Activated CD4-positive, alpha-beta T cell treated with anti-CD3 and anti-CD28 coated beads, Interleukin-2, amount 10 ng/mL, durations not matched to agents 24 days and 14 days (primary cell): ENCODE results near the gene FJX1. TPM values are rescaled to one million over a fixed set of nuclear protein-coding genes. Genes with fewer than 3 reads are reported as not detected.

Experiments
- DNase-seq: peaks from one replicate; pipeline ENCODE4 v3.0.0; 2022
- H3K27ac Mint-ChIP-seq: one replicate; pipeline ENCODE4 v1.8.0; 2022; ENCODE audit warnings: mild to moderate bottlenecking, mixed read lengths
- H3K27me3 Mint-ChIP-seq: one replicate; pipeline ENCODE4 v1.8.0; 2022; ENCODE audit warnings: mixed read lengths
- H3K36me3 Mint-ChIP-seq: one replicate; pipeline ENCODE4 v1.8.0; 2022; ENCODE audit warnings: low read depth, mild to moderate bottlenecking, mixed read lengths
- H3K4me1 Mint-ChIP-seq: one replicate; pipeline ENCODE4 v1.8.0; 2021; ENCODE audit warnings: mixed read lengths
- H3K4me3 Mint-ChIP-seq: one replicate; pipeline ENCODE4 v1.8.0; 2022; ENCODE audit warnings: mild to moderate bottlenecking, moderate library complexity, mixed read lengths
- H3K9me3 Mint-ChIP-seq: one replicate; pipeline ENCODE4 v1.8.0; 2021; ENCODE audit warnings: mixed read lengths
- intact Hi-C: fragments of 100-400 bp; cut with micrococcal nuclease; formaldehyde crosslinking; loops from one replicate; pipeline ENCODE4 v1.15.1; 2023
- total RNA-seq: library from RNA; stranded (reverse); gene quantifications from 2 replicates; pipeline ENCODE4 v1.2.3, GENCODE V29; 2022

FJX1 gene, protein sequence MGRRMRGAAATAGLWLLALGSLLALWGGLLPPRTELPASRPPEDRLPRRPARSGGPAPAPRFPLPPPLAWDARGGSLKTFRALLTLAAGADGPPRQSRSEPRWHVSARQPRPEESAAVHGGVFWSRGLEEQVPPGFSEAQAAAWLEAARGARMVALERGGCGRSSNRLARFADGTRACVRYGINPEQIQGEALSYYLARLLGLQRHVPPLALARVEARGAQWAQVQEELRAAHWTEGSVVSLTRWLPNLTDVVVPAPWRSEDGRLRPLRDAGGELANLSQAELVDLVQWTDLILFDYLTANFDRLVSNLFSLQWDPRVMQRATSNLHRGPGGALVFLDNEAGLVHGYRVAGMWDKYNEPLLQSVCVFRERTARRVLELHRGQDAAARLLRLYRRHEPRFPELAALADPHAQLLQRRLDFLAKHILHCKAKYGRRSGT
- total RNA-seq: 0.26 and 0.30 TPM in 2 replicates

DNA sequence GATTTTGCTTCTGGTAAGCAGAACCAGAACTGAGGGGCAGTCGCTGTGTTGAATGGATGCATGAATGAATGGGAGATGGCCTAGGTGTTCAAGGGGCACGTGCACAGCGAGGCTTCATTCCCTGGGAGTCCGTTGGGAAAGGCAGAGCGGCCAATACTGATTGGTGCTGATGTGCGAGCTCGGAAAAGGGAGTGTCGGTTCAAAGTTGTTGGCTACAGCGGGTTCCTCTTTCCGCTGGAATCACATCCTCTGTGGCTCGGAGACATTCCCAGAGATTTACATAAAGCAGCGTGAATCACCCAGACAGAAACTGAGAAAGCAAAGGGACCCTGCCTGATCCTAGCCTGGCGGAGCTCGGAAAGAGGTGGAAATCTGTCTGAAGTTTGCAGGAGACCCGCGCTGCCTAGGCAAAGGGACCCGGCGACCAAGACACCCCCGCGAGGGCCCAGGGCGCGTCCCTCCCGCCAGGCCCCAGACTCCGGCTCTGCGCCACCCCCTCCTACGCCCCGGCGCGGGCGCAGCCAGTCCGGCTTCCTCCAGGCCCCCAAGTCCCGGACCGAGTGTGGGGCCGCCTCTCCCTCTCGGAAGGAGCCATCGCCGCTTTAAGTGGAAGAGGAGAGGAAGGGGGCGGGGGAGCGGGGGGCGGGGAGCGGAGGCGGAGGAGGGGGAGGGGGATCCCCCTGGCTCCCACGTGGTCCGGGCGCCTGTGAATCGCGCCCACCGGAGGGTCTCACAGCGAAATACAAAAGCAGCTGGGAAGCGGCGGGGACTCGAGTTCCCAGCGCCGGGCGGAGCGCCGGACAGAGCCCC lies at the start of gene FJX1:
Gene FJX1 (plus strand): TSS at position 774 of the 810 bp plus-strand sequence. CDS start 177 bp downstream, outside the sequence.
- DNase-seq: peak; percentile 65
- peaks cover 1% of the 10 kb centered on the region for H3K36me3 Mint-ChIP-seq
- H3K4me3 Mint-ChIP-seq: peak within 1 kb of the TSS; percentile 73
- intact Hi-C loops: loop anchor here (2.0 to 5.0 kb wide), 5 partner anchors 45 to 874 kb away; partner anchors contain the start of genes LDLRAD3 and TRIM44
- H3K27ac Mint-ChIP-seq: peak within 1 kb of the TSS; percentile 71
- peaks cover 52% of the 10 kb centered on the region for H3K27me3 Mint-ChIP-seq
- peaks cover 5% of the 10 kb centered on the region for H3K4me1 Mint-ChIP-seq
- H3K9me3 Mint-ChIP-seq: no peaks in the 10 kb centered on the region

DNA sequence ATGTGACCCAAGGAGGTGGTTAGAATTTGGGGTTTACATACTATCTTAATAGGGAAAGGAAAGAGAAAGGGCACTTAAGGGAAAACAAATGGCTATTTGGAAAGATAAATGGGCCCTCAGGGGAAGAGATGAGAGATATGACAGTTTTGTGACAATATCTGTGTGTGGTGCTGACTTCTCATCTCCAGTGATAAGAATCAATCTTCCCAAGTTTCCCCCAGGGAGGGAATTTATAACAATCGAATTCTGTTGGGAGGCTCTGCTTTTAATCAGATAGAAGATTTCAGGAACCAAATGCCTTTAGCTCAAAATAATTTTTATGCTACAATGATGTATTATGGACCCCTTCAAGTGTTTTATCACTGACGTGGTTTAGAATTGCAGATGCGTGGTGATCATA lies 46.6 kb upstream of the FJX1 start:
- Mint-ChIP-seq H3K27me3 (peaks cover 7% of the 10 kb centered on the region), H3K4me3 (no peak overlapping the region), H3K4me1 (no peaks in the 10 kb centered on the region), H3K9me3 (peaks cover 3% of the 10 kb centered on the region), H3K27ac (no peak overlapping the region), H3K36me3 (no peaks in the 10 kb centered on the region)
- intact Hi-C loops: no loop called here
- no peak for DNase-seq

DNA sequence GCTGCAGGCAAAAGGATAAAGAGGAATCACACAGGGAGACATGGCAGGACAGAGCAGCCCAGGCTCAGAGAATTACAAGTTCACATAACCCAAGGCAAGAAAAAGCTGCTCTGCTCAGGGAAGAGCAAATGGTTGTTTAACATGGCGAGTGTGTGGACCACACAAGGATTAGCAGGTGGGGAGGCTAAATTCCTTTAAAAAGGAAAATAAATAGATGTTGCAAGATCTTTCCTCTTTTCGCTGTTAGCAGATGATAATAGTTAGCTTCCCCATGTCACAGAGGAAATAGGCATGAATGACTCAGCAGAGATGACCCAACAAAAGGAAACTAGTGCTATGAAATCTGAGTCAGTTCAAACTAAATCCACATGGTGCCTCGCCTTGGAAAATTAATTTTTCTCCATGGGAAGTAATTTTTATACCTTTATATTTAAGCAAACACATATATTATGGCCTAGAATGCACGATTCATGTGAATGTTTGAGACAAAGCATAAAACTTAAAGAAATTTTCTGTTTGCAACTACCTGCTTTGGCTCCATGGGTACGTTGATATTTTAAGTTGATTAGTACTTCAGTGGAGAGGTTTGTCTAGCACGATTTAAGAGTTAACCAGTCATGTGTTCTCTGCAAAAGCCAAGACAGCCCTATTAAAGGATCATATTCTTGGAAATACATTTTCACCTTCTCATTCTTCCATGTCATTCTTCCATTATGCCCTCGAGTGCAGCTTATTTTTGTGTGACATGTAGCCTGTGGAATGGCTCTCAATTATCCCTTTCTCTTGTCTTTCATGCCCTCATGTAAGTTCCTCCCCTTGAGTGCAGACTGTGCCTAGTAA lies 38.5 kb upstream of the FJX1 start:
- intact Hi-C loops: no loop called here
- Mint-ChIP-seq H3K9me3 (peaks cover 3% of the 10 kb centered on the region), H3K27ac (no peak overlapping the region), H3K27me3 (peaks cover 32% of the 10 kb centered on the region), H3K36me3 (no peaks in the 10 kb centered on the region), H3K4me3 (no peak overlapping the region), H3K4me1 (no peaks in the 10 kb centered on the region)
- no peak for DNase-seq

DNA sequence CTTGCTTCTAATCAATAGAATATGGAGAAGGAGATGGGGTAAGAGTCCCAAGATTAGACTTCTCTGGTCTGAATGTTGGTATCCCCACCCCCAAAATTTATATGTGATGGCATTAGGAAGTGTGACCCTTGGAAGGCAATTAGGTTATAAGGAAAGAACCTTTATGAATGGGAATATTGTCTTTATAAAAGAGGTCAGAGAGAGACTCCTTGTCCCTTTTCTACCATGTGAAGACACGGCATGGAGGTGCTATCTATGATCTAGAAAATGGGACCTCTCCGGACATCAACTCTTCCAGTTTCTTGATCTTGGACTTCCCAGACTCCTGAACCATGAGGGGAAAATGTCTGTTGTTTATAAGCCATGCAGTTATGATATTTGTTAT lies 37.9 kb upstream of the FJX1 start:
- Mint-ChIP-seq H3K27ac (no peak overlapping the region), H3K36me3 (no peaks in the 10 kb centered on the region), H3K27me3 (peaks cover 35% of the 10 kb centered on the region), H3K9me3 (peaks cover 3% of the 10 kb centered on the region), H3K4me3 (no peak overlapping the region), H3K4me1 (no peaks in the 10 kb centered on the region)
- intact Hi-C loops: no loop called here
- DNase-seq: no peak

DNA sequence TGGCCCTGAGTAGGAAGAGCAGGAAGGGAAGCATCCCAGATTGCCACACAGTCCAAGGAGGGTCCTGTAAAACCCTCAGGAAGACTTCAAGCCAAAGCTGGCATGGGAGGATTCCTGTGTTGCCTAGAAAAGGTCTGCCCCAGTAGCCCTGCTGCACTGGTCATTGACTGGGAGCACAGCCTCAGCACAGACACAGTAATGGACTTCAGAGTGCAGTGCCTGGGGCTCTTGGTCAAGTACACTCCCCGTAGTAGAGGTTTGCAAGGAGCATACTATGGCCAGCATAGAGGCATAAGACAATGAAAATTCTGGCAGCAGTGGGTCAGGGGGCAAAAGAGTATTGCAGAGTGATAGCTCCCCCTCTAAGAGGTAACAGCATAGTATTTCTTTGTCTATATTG lies 36.2 kb upstream of the FJX1 start:
- Mint-ChIP-seq H3K4me1 (no peaks in the 10 kb centered on the region), H3K9me3 (no peaks in the 10 kb centered on the region), H3K36me3 (no peaks in the 10 kb centered on the region), H3K4me3 (no peak overlapping the region), H3K27ac (no peak overlapping the region), H3K27me3 (peaks cover 40% of the 10 kb centered on the region)
- intact Hi-C loops: no loop called here
- no peak for DNase-seq

DNA sequence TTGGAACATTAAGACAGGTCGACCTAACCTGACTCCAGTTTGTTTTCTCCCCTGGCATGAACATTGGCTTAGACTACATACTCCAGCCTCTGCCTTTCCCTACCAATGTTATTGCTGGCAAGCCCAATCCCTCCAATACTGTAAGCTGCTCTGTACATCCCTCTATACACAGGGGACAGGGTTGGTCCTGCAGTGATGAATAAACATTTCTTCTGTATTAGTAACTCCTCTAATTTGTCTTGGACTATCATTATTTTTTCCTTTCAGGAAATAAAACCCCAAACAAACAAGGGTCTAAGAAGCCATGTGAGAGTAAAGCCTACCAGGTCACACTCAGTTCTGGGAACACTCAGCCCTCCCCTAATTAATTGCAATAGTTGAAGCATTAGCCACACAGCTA lies 35.1 kb upstream of the FJX1 start:
- no peak for DNase-seq
- no peak overlapping the region for H3K27ac Mint-ChIP-seq
- H3K9me3 Mint-ChIP-seq: no peaks in the 10 kb centered on the region
- no peak overlapping the region for H3K4me3 Mint-ChIP-seq
- intact Hi-C loops: no loop called here
- H3K4me1 Mint-ChIP-seq: no peaks in the 10 kb centered on the region
- H3K27me3 Mint-ChIP-seq: peaks cover 40% of the 10 kb centered on the region
- H3K36me3 Mint-ChIP-seq: no peaks in the 10 kb centered on the region

DNA sequence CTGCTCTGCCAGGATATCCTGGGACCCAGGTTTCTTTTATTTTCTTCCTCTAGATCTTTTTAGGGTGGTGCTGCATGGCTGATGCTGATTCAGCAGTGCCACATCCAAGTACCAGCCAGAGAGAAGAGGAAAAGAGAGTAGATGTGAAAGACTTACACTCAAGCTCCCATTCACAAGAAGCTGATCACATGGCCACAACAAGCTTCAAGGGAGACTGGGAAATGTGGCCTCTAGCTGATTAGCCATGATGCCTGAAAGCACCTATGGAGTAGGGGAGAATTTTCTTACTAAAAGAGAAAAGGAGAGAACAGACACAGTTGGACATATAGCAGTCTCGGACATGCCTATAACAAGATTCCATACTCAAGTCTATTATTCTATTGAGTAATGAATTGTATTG lies 34.4 kb upstream of the FJX1 start:
- H3K27me3 Mint-ChIP-seq: peaks cover 40% of the 10 kb centered on the region
- no peaks in the 10 kb centered on the region for H3K9me3 Mint-ChIP-seq
- no peak for DNase-seq
- H3K36me3 Mint-ChIP-seq: no peaks in the 10 kb centered on the region
- H3K27ac Mint-ChIP-seq: no peak overlapping the region
- no peak overlapping the region for H3K4me3 Mint-ChIP-seq
- intact Hi-C loops: no loop called here
- H3K4me1 Mint-ChIP-seq: no peaks in the 10 kb centered on the region

DNA sequence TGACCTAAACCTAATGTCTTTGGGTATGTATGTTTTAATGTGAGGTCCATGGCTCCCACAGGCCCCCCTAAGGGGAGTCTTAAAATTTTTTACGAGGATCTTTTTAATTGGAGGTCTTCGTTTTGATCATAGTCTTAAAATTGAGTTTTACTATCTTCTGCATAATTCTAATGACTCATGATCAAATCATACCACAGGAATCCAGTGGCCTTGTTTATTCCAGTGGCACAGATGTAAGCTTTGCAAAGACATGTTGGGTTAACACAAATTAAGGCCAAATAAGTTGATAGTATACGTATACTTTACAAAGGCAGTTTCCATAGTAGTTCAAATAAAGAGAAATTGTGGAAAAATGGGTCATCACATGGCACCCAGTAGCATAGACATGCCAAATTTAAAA lies 33.9 kb upstream of the FJX1 start:
- intact Hi-C loops: no loop called here
- no peak overlapping the region for H3K4me3 Mint-ChIP-seq
- H3K9me3 Mint-ChIP-seq: no peaks in the 10 kb centered on the region
- no peak for DNase-seq
- no peak overlapping the region for H3K27ac Mint-ChIP-seq
- H3K27me3 Mint-ChIP-seq: peaks cover 40% of the 10 kb centered on the region
- no peaks in the 10 kb centered on the region for H3K4me1 Mint-ChIP-seq
- H3K36me3 Mint-ChIP-seq: no peaks in the 10 kb centered on the region

DNA sequence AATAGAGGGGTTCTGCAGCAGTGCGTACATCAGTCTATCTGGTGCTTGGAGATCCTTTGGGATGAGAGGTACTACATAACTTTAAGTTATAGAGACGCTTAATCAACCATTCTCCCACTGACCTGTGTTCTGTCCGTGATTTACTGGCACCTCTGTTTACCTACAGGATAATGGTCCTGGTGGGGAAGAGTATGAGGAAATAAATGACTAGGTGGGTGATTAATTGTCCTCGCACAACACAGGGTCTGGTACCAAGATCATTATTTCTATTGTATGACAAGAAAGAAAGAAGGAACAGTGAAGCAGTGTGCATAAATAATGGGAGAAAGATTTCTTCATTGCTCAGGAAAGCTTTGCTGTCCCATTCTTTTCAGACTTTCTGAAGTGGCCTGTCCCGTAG lies 32.8 kb upstream of the FJX1 start:
- Mint-ChIP-seq H3K27ac (no peak overlapping the region), H3K36me3 (no peaks in the 10 kb centered on the region), H3K4me3 (no peak overlapping the region), H3K27me3 (peaks cover 40% of the 10 kb centered on the region), H3K9me3 (no peaks in the 10 kb centered on the region), H3K4me1 (no peaks in the 10 kb centered on the region)
- no peak for DNase-seq
- intact Hi-C loops: no loop called here

DNA sequence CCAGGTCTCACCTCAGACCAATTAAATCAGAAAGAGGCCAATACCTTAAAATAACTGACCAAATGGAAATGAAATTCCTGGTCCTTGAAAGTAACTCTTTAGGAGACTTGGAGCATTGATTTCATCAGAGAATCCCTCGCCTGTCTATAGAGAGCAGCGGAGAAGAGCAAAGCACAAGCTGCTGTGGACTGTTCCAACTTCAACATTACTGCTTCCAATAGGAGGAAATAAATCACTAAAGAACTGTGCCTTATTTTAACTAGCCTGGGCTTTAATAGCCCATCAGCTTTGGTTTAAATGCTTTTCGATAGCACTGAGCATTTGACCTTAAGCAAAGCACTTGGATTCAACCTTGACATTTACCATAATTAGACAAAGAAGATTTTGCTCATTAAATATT lies 32.0 kb upstream of the FJX1 start:
- H3K9me3 Mint-ChIP-seq: no peaks in the 10 kb centered on the region
- no peak overlapping the region for H3K4me3 Mint-ChIP-seq
- no peaks in the 10 kb centered on the region for H3K4me1 Mint-ChIP-seq
- peaks cover 36% of the 10 kb centered on the region for H3K27me3 Mint-ChIP-seq
- no peak for DNase-seq
- H3K27ac Mint-ChIP-seq: no peak overlapping the region
- H3K36me3 Mint-ChIP-seq: no peaks in the 10 kb centered on the region
- intact Hi-C loops: no loop called here

DNA sequence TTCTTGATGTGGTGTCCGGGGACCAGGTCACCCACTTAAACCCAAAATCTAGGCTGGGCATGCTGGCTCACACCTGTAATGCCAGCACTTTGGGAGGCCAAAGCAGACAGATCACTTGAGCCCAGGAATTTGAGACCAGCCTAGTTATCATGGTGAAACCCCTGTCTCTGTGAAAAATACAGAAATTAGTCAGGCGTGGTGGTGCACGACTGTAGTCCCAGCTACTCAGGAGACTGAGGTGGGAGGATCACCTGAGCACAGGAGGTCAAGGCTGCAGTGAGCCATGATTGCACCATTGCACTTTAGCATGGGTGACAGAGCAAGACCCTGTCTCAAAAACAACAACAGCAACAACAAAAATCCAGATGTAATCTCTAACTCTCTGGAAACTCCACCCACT lies 30.3 kb upstream of the FJX1 start:
- H3K36me3 Mint-ChIP-seq: no peaks in the 10 kb centered on the region

DNA sequence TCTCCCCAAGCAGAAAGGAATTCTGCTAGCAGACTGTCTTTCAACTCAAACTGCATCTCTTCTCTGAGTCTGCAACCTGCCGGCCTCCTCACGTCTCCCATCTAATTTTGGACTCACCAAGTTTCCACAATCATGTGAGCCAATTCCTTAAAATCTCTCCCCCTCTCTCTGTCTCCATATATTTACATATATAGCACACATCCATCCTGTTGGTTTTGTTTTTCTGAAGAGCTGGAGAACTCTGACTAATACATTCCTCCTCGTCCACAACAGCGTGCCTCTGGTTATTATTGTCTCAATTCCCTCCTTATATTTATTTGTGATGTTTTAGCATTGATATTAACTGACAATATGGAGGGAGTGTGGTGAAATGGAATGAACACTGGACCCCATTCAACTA lies 29.6 kb upstream of the FJX1 start:
- H3K27me3 Mint-ChIP-seq: peaks cover 18% of the 10 kb centered on the region

More for the DNA sequence above, 30.3 kb upstream of the FJX1 start:
- no peak overlapping the region for H3K4me3 Mint-ChIP-seq
- intact Hi-C loops: no loop called here
- no peak for DNase-seq
- H3K4me1 Mint-ChIP-seq: no peaks in the 10 kb centered on the region
- H3K27ac Mint-ChIP-seq: no peak overlapping the region
- peaks cover 25% of the 10 kb centered on the region for H3K27me3 Mint-ChIP-seq
- H3K9me3 Mint-ChIP-seq: no peaks in the 10 kb centered on the region

DNA sequence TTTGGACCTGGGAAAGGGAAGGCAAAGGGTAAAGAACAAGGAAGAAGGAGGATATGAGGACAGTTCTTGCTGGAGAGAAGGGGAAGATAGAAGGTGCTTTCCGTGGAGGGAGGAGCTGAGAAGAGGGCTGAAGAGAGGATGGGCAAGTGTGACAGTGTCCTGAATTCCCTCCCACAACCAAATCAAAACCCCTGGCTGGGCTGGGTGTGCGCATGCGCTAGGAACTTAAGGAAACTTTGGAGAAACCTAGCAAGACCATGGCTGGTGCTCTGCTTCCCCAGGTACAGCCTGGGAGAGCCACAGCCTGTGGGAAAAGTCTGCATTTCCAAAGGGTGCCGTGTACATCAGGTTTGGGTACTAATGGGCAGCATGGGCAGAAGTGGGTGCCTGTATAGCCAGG lies 29.0 kb upstream of the FJX1 start:
- Mint-ChIP-seq H3K9me3 (no peaks in the 10 kb centered on the region), H3K4me1 (no peaks in the 10 kb centered on the region), H3K27me3 (peaks cover 14% of the 10 kb centered on the region), H3K36me3 (no peaks in the 10 kb centered on the region), H3K27ac (no peak overlapping the region), H3K4me3 (no peak overlapping the region)
- DNase-seq: no peak
- intact Hi-C loops: no loop called here

More for the DNA sequence above, 29.6 kb upstream of the FJX1 start:
- H3K9me3 Mint-ChIP-seq: no peaks in the 10 kb centered on the region
- intact Hi-C loops: no loop called here
- no peaks in the 10 kb centered on the region for H3K36me3 Mint-ChIP-seq
- no peak overlapping the region for H3K4me3 Mint-ChIP-seq
- no peaks in the 10 kb centered on the region for H3K4me1 Mint-ChIP-seq
- no peak for DNase-seq
- no peak overlapping the region for H3K27ac Mint-ChIP-seq
